ENCODE measurements around the gene MYH6.

The MYH6 gene

GRCh38 chr14:23358553-23359166 lies 49.4 kb downstream of the MYH6 start:
- no peak for DNase-seq (ENCODE audit: low read depth in 2 of 2)

GRCh38 chr14:23358042-23358441 lies 50.0 kb downstream of the MYH6 start:
- DNase-seq (ENCODE audit: low read depth in 2 of 2) = no peak

- DNase-seq (ENCODE audit: low read depth in 2 of 2) = no peak
Measured at GRCh38 chr14:23357261-23357660, 50.8 kb downstream of the MYH6 start.

- DNase-seq (ENCODE audit: low read depth in 2 of 2) = no peak
Measured at GRCh38 chr14:23356662-23357061, 51.4 kb downstream of the MYH6 start.

GRCh38 chr14:23355871-23356435 lies 52.1 kb downstream of the MYH6 start:
- DNase-seq (ENCODE audit: low read depth in 2 of 2) = no peak

- DNase-seq (ENCODE audit: low read depth in 2 of 2) = no peak
Measured at GRCh38 chr14:23354990-23355389, 53.1 kb downstream of the MYH6 start.

GRCh38 chr14:23353433-23353780 lies 54.7 kb downstream of the MYH6 start:
- no peak for DNase-seq (ENCODE audit: low read depth in 2 of 2)

GRCh38 chr14:23352506-23353432 lies 55.3 kb downstream of the MYH6 start, which contains the start of gene SLC22A17:
SLC22A17 (minus strand) TSS chr14:23352887.
- DNase-seq (ENCODE audit: low read depth in 2 of 2) = peak; percentile 26 to 51

- no peak for DNase-seq (ENCODE audit: low read depth in 2 of 2)
Measured at GRCh38 chr14:23351681-23352505, 56.2 kb downstream of the MYH6 start.

- no peak for DNase-seq (ENCODE audit: low read depth in 2 of 2)
Measured at GRCh38 chr14:23349156-23349845, 58.8 kb downstream of the MYH6 start.

GRCh38 chr14:23348297-23348655 lies 59.8 kb downstream of the MYH6 start:
- DNase-seq (ENCODE audit: low read depth in 2 of 2) = no peak

- no peak for DNase-seq (ENCODE audit: low read depth in 2 of 2)
Measured at GRCh38 chr14:23347406-23348296, 60.4 kb downstream of the MYH6 start.

- DNase-seq (ENCODE audit: low read depth in 2 of 2) = no peak
Measured at GRCh38 chr14:23346693-23347405, 61.2 kb downstream of the MYH6 start.

GRCh38 chr14:23345987-23346692 lies 61.9 kb downstream of the MYH6 start:
- DNase-seq (ENCODE audit: low read depth in 2 of 2) = no peak

GRCh38 chr14:23344481-23344880 lies 63.6 kb downstream of the MYH6 start:
- no peak for DNase-seq (ENCODE audit: low read depth in 2 of 2)

GRCh38 chr14:23339506-23340268 lies 68.4 kb downstream of the MYH6 start:
- no peak for DNase-seq (ENCODE audit: low read depth in 2 of 2)

GRCh38 chr14:23335623-23336022 lies 72.5 kb downstream of the MYH6 start:
- no peak for DNase-seq (ENCODE audit: low read depth in 2 of 2)
